C4-2B (cell line): ENCODE measurements around the gene GMDS.

Experiments used
- CTCF ChIP-seq: fragments of 450-650 bp; conservative IDR thresholded peaks from 2 replicates; pipeline ENCODE4 v1.5.1; 2017; ENCODE audit warnings: mild to moderate bottlenecking
- ZFX ChIP-seq: fragments of 450-650 bp; IDR thresholded peaks from 2 replicates; pipeline ENCODE4 v1.6.1; 2017

DNA sequence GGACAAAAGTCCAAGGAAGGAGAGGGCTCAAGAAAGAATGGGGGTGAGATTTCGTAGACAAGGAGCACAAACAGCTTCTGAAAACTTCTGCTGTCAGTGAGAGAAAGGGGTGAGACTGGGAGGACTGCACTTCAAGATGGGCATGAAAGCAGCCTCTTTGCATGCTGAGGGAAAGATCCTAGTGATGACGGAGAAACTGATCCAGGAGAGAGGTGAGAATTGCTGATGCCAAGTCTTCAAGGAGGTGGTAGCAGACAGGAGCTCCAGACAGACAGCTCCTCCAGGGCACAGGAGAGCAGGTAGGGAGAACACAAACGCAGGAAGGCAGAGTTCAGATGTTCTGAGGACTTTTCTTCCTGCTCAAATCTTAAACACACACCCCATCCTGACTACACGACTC, 303.9 kb downstream of the GMDS start:
- TF ChIP-seq CTCF (no peak), ZFX (no peak)
